Measurements from ENCODE around the gene EML2.
A peak's percentile ranks its signal among the peaks of the same experiment; 100 is the strongest.

EML2 gene

GRCh38 chr19:45668342-45668871 lies 29.2 kb upstream of the EML2 start:
- no peak for DNase-seq
- no peak overlapping the region for H3K27ac ChIP-seq
- no peaks in the 10 kb centered on the region for H3K36me3 ChIP-seq (replicated peaks)
- TF ChIP-seq CTCF (IDR thresholded peaks at IDR 0.05; ENCODE audit: low read depth, low read length, missing control alignments), result no peak
- peak overlapping the region; percentile 37 for H3K4me3 ChIP-seq (ENCODE audit: low read depth, low read length)
- H3K27me3 ChIP-seq (replicated peaks), result no peaks in the 10 kb centered on the region
- in situ Hi-C loops (cut with HindIII; ENCODE audit: low pct_ligation_motif_present, low sequenced_read_pairs), result no loop called here

- Histone ChIP-seq H3K4me3 (ENCODE audit: low read depth, low read length) (peak within 1 kb of the TSS; percentile 37), H3K36me3 (replicated peaks) (no peaks in the 10 kb centered on the region), H3K27me3 (replicated peaks) (no peaks in the 10 kb centered on the region), H3K27ac (no peak within 1 kb of the TSS)
- no peak for TF ChIP-seq CTCF (IDR thresholded peaks at IDR 0.05; ENCODE audit: low read depth, low read length, missing control alignments)
- DNase-seq, result peak; percentile 25
- in situ Hi-C loops (cut with HindIII; ENCODE audit: low pct_ligation_motif_present, low sequenced_read_pairs), result no loop called here
Observed at GRCh38 chr19:45667620-45668341, 28.6 kb upstream of the EML2 start, which contains the start of gene GIPR. GIPR (plus strand) TSS chr19:45668221; CDS start chr19:45669521, 1,300 bp downstream.

DNA sequence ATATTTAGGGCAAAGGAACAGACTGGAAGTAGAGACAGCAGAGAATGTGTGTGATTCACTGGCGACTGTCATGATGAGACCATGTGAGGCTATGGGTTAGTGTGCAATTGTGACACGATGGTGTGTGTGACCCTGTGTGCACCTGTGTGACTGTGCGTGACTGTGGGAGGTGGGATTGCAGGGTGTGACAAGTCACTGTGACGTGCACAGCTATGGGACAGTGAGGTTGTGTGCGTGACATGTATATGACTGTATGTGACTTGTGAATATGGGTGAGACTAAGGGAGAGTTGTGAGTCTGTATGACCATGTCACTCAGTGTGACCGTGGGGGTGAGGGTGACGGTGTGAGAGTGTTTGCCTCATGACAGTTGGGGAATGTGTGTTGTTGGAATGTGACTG lies 25.4 kb upstream of the EML2 start:
- in situ Hi-C loops (cut with HindIII; ENCODE audit: low pct_ligation_motif_present, low sequenced_read_pairs), result no loop called here
- Histone ChIP-seq H3K27me3 (replicated peaks) (peaks cover 2% of the 10 kb centered on the region), H3K36me3 (replicated peaks) (no peaks in the 10 kb centered on the region), H3K27ac (no peak overlapping the region), H3K4me3 (ENCODE audit: low read depth, low read length) (no peak overlapping the region)
- TF ChIP-seq CTCF (IDR thresholded peaks at IDR 0.05; ENCODE audit: low read depth, low read length, missing control alignments), result no peak
- DNase-seq, result no peak

DNA sequence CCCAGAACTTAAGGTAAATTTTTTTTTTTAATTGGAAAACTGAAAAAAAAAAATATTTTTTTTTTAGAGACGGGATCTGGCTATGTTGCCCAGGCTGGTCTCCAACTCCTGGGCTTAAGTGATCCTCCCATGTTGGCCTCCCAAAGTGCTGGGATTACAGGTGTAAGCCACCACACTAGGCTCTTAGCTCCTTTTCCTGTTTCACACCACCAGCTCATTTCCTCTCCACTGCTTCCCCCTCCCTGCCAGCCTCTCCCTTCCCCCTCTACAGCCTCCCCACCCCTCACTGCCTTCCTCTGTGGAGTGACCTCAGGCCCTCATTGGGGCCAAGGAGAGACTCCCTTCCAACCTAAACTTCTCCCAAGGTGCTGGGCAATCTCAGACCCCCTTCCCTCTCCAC lies 24.6 kb upstream of the EML2 start:
- TF ChIP-seq CTCF (IDR thresholded peaks at IDR 0.05; ENCODE audit: low read depth, low read length, missing control alignments), result no peak
- peaks cover 2% of the 10 kb centered on the region for H3K27me3 ChIP-seq (replicated peaks)

GRCh38 chr19:45660636-45661035 lies 21.4 kb upstream of the EML2 start:
- Histone ChIP-seq H3K4me3 (ENCODE audit: low read depth, low read length) (no peak overlapping the region), H3K36me3 (replicated peaks) (no peaks in the 10 kb centered on the region), H3K27ac (no peak overlapping the region), H3K27me3 (replicated peaks) (peaks cover 2% of the 10 kb centered on the region)
- in situ Hi-C loops (cut with HindIII; ENCODE audit: low pct_ligation_motif_present, low sequenced_read_pairs), result no loop called here
- TF ChIP-seq CTCF (IDR thresholded peaks at IDR 0.05; ENCODE audit: low read depth, low read length, missing control alignments), result no peak
- DNase-seq, result no peak

More for the DNA sequence above, 24.6 kb upstream of the EML2 start:
- Histone ChIP-seq H3K27ac (no peak overlapping the region), H3K36me3 (replicated peaks) (no peaks in the 10 kb centered on the region), H3K4me3 (ENCODE audit: low read depth, low read length) (no peak overlapping the region)
- in situ Hi-C loops (cut with HindIII; ENCODE audit: low pct_ligation_motif_present, low sequenced_read_pairs), result no loop called here
- no peak for DNase-seq

Data from brain microvascular endothelial cell (primary cell).